K562 (cell line): ENCODE data around the gene SPINK8. TPM values are rescaled to one million over a fixed set of nuclear protein-coding genes. Genes with fewer than 3 reads are reported as not detected.

Source experiments
- CBFB ChIP-seq: sonication (generic); formaldehyde crosslinking; IDR thresholded peaks from 2 replicates; pipeline ENCODE4 v1.4.0; 2020; ENCODE audit warnings: mild to moderate bottlenecking, missing genetic modification reagents
- HDAC1 ChIP-seq, 2 experiments: fragments of 450-650 bp; IDR thresholded peaks; 2 replicates each; pipeline ENCODE4 v1.6.1; 2016 to 2017; ENCODE audit warnings: inconsistent platforms in 1 of 2, mild to moderate bottlenecking in 1 of 2, moderate library complexity in 1 of 2
- KLF16 ChIP-seq: IDR thresholded peaks from 2 replicates; pipeline ENCODE4 v1.6.1; 2016; ENCODE audit warnings: antibody characterized with exemption
- MAFK ChIP-seq: IDR thresholded peaks from 2 replicates; pipeline ENCODE4 v1.6.1; 2011; ENCODE audit warnings: low read length, improper control_type of control experiment
- NFRKB ChIP-seq: fragments of 450-650 bp; IDR thresholded peaks from 2 replicates; pipeline ENCODE4 v1.6.1; 2016; ENCODE audit warnings: low read depth
- PHF21A ChIP-seq: fragments of 450-650 bp; IDR thresholded peaks from 2 replicates; pipeline ENCODE4 v1.6.1; 2017; ENCODE audit warnings: low read depth, borderline replicate concordance
- SAFB2 ChIP-seq: fragments of 200-400 bp; formaldehyde crosslinking; IDR thresholded peaks from 2 replicates; pipeline ENCODE4 v1.6.1; 2018; ENCODE audit warnings: borderline replicate concordance, low read length, low read depth, moderate library complexity; ENCODE audit not compliant: severe bottlenecking
- SREBF2 ChIP-seq: sonication (generic); formaldehyde crosslinking; IDR thresholded peaks from 2 replicates; pipeline ENCODE4 v1.4.0; 2020; ENCODE audit warnings: mild to moderate bottlenecking, missing genetic modification reagents
- TAL1 ChIP-seq: fragments of 450-650 bp; IDR thresholded peaks from 2 replicates; pipeline ENCODE4 v1.6.1; 2016; ENCODE audit warnings: mild to moderate bottlenecking
- YY1 ChIP-seq, 3 experiments: IDR thresholded peaks; 2 replicates each; pipeline ENCODE4 v1.6.1; 2011; ENCODE audit warnings: low read length in 2 of 3, mild to moderate bottlenecking in 2 of 3, moderate library complexity in 2 of 3, borderline replicate concordance in 1 of 3, control low read depth in 1 of 3, low read depth in 1 of 3; ENCODE audit not compliant: insufficient read depth in 3 of 3, insufficient replicate concordance in 2 of 3, control insufficient read depth in 1 of 3, insufficient read length in 1 of 3; ENCODE audit errors: extremely low read depth in 1 of 3
- ZNF197 ChIP-seq: fragments of 200-800 bp; sonication (Bioruptor generic); IDR thresholded peaks from 2 replicates; pipeline ENCODE4 v1.6.1; 2016; ENCODE audit warnings: low read depth, missing genetic modification characterization, missing compliant biosample characterization
- ZNF717 ChIP-seq: fragments of 250-450 bp; sonication (Bioruptor Pico); IDR thresholded peaks from 2 replicates; pipeline ENCODE4 v1.5.0; 2021
- polyA plus RNA-seq, 8 experiments: library from polyadenylated mRNA; depleted of rRNA in 4 of 8; stranded (reverse) in 5 of 8; unstranded in 3 of 8; fragments of >200 nt; fragmentation: Nextera tagmentation in 2 of 8; fragmentation: Illumina TruSeq in 1 of 8; extraction: Ambion mirVana in 2 of 8; extraction: Trizol in 1 of 8; gene quantifications; 2 replicates each; pipeline versions ENCODE4 v1.2.1 to v1.2.3, GENCODE V29; 2011 to 2014; ENCODE audit warnings: inconsistent platforms in 1 of 8, missing spikeins in 1 of 8
- total RNA-seq, 7 experiments: library from RNA; depleted of rRNA in 6 of 7; stranded (reverse); fragments of >200 nt in 6 of 7; fragmentation: Illumina TruSeq in 2 of 7; extraction: Trizol in 2 of 7; gene quantifications; 2 replicates each; pipeline versions ENCODE4 v1.2.1 to v1.2.3, GENCODE V29; 2011 to 2021; ENCODE audit warnings: low replicate concordance in 1 of 7
- TF ChIP-seq, protein P1 (sequence below): fragments of 450-650 bp; IDR thresholded peaks from 2 replicates; pipeline ENCODE4 v1.6.1; 2014; ENCODE audit warnings: low read depth, mild to moderate bottlenecking, moderate library complexity, borderline replicate concordance
- TF ChIP-seq, protein P2 (sequence below): fragments of 200-800 bp; sonication (Bioruptor generic); IDR thresholded peaks from 2 replicates; pipeline ENCODE4 v1.6.1; 2017; ENCODE audit warnings: missing genetic modification characterization, missing compliant biosample characterization

Gene SPINK8
- total and polyA plus RNA-seq, 9 of the 15 experiments (the other 6 are each of a cell fraction or from before 2014, with no cell fraction given) = not detected

DNA sequence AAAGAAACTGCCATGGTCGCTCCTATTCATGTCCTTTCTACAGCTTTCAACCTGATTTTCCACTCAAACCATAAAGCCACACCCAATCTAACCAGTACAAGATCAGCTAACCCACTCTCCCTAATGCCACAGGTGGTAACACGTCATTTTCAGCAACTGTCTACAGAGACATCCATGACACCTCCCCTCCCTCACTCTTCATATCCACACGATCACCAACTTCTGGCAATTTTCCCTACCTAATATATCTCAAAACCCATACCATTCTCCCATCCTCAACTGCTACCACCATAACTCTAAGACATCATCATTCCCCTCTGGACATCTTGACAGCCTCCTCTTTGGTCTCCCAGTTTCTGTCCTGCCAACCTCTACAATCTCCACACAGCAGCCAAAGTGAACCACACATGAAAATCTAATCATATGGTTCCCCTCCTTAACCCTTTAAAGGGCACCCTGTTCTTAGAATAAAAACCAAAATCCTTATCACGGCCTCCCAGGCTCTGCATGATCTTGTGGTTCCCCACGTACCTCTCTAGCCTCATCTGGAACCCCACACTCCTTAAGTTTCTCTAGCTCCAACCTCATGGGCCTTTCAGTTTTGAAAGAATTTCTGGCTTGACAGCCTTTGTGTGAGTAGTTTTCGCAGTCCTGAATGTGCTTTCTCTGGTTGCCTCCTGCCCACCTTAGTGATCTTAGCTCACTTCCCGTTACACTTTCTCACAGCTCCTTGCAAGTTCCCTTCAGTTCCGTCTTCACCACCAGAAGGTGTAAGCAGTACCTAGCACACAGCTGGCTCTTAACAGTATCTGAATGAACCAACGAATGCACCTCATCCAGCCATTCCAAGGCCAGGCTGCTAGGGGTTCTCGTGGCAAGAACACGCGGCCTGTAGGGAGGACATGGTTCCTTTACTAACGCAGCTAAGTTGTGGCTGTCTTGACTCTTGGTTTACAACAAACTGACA, 33.4 kb downstream of the SPINK8 start (continued):
- TF ChIP-seq PHF21A (peak; percentile 67; the same call in 1 of the 2 replicates), ZNF197 (no peak), ZNF717 (CRISPR knock-in tag) (no peak), MAFK (no peak), YY1 (IDR thresholded peaks at IDR 0.05; ENCODE audit: borderline replicate concordance in 1 of 3, control insufficient read depth in 1 of 3, extremely low read depth in 1 of 3, insufficient read depth in 3 of 3, insufficient read length in 1 of 3, insufficient replicate concordance in 2 of 3, low read depth in 1 of 3, low read length in 2 of 3) (peak in 1 of 3 experiments; percentile 34), CBFB (CRISPR knock-in tag) (no peak), SAFB2 (no peak), SREBF2 (CRISPR knock-in tag) (no peak), TAL1 (peak; percentile 72), NFRKB (no peak), KLF16 (peak; percentile 31; the same call in 1 of the 2 replicates), HDAC1 (IDR thresholded peaks at IDR 0.05) (peak in 1 of 2 experiments; percentile 48; a peak in 1 of 4 replicates)
- TF ChIP-seq, protein P1, sequence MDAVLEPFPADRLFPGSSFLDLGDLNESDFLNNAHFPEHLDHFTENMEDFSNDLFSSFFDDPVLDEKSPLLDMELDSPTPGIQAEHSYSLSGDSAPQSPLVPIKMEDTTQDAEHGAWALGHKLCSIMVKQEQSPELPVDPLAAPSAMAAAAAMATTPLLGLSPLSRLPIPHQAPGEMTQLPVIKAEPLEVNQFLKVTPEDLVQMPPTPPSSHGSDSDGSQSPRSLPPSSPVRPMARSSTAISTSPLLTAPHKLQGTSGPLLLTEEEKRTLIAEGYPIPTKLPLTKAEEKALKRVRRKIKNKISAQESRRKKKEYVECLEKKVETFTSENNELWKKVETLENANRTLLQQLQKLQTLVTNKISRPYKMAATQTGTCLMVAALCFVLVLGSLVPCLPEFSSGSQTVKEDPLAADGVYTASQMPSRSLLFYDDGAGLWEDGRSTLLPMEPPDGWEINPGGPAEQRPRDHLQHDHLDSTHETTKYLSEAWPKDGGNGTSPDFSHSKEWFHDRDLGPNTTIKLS = peak; percentile 85; the same call in 1 of the 2 replicates
- TF ChIP-seq, protein P2, sequence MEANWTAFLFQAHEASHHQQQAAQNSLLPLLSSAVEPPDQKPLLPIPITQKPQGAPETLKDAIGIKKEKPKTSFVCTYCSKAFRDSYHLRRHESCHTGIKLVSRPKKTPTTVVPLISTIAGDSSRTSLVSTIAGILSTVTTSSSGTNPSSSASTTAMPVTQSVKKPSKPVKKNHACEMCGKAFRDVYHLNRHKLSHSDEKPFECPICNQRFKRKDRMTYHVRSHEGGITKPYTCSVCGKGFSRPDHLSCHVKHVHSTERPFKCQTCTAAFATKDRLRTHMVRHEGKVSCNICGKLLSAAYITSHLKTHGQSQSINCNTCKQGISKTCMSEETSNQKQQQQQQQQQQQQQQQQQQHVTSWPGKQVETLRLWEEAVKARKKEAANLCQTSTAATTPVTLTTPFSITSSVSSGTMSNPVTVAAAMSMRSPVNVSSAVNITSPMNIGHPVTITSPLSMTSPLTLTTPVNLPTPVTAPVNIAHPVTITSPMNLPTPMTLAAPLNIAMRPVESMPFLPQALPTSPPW (CRISPR knock-in tag) = no peak
